Right renal pelvis (tissue), 4 donors: Measurements from ENCODE around the gene GNAT3. TPM values are rescaled to one million over a fixed set of nuclear protein-coding genes. Genes with fewer than 3 reads are reported as not detected.

ENCODE experiments used
- DNase-seq, 4 donors: peaks; one replicate each; pipeline ENCODE4 v3.0.0-alpha.2; 2013; ENCODE audit warnings: low read depth in 4 of 4, low spot score in 3 of 4, missing footprints in 1 of 4
- polyA plus RNA-seq, 4 donors: library from polyadenylated mRNA; unstranded; fragments of 120-200 nt; gene quantifications; one replicate each; pipeline ENCODE4 v1.2.1, GENCODE V29; 2013; ENCODE audit not compliant: insufficient read length in 4 of 4

GNAT3 gene
- polyA plus RNA-seq, 4 donors: not detected

GRCh38 chr7:80467069-80467468 lies 44.8 kb downstream of the GNAT3 start:
- DNase-seq: no peak

- no peak for DNase-seq
These were observed 45.2 kb downstream of the GNAT3 start for GRCh38 chr7:80466636-80467035.

DNA sequence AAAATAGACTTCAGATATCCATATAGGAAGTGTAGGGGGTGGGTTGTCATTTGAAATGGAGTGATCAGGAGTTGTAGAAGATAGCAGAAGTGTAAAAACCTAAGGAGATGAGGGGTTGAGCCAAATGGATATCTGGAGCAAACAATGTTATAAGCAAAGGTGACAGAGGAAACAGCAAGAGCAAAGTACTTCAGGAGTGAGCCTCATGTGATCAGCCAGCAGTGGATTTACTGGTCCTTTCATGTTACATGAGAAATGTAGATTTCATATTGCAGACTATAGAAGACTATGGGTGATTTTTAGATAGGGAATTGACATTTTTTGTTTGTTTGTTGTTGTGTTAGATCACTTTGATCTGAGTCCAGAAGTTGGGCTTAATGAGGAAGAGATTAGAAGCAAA lies 47.7 kb downstream of the GNAT3 start:
- no peak for DNase-seq

GRCh38 chr7:80463272-80463920 lies 48.5 kb downstream of the GNAT3 start:
- no peak for DNase-seq

GRCh38 chr7:80460857-80461256 lies 51.0 kb downstream of the GNAT3 start:
- no peak for DNase-seq

DNA sequence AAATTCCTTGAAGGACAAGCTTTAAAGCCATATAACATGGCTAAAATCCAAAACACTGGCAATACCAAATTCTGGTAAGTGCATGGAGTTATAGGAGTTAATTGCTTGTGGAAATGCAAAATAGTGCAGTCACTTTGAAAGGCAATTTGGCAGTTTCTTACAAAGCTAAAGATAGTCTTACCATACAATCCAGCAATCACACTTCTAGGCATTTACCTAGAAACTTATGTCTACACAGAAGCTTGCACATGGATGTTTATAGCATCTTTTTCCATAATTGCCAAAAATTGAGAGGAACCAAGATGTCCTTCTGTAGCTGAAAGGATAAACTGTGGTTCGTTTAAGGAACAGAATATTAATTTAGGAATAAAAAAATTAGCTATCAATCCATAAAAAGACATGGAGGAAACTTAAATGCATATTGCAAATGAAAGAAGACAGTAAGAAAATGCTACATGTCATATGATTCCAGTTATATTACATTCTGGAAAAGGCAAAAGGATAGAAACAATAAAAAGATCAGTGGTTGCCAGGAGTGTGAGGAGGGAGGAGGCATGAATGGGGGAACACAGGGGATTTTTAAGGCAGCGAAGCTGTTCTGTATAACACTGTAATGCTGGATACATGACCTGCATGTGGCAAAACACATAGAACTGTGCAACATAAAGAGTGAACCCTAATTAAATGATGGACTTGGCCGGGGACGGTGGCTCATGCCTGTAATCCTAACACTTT lies 51.9 kb downstream of the GNAT3 start:
- DNase-seq: no peak

DNA sequence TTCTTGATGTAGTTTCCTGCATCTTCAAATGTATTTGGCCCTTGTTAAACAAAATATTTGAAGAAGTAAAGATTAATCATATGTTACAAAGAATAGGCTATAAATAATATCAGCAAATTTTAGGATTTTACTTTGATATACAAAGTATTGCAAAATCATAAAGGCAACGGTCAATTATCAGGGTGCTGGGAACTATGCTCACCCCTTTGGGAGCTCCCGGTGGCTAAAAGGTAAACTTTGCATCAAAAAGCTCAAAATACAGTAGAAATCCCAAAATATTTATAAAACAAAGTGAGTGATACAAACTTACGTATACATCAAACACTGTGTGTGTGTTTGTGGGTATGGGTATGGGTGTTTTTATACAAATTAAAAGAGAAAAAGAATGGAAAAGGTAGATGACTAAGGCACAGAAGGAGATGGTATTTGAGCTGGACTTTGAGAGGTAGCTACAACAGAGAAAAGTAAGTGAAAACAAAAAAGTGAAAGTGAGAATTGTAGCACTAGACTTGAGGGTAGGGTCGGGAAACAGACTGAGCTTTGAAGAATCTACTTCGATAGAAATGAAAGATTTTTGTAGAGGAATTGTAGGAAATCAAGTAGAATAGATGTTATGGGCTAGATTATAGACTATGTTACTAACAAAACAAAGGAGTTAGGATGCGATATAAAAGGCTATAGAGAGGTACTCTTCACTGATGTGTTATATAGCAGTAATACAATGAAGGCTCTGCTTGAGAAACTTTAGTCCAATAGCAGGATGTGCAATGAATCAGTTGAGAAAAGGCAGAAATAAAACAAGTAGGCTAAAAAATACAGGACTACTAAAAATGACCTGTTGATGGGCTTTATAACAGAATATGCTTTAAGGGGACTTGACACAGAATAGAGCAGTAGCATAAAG lies 52.8 kb downstream of the GNAT3 start:
- DNase-seq: no peak

GRCh38 chr7:80453699-80454340 lies 58.0 kb downstream of the GNAT3 start:
- peak in 2 of 4 donors; percentile 7 to 11 for DNase-seq

- DNase-seq: no peak
These were observed 61.1 kb downstream of the GNAT3 start for GRCh38 chr7:80450621-80451308.

- no peak for DNase-seq
These were observed 62.0 kb downstream of the GNAT3 start for GRCh38 chr7:80449836-80450235.

- DNase-seq: no peak
These were observed 66.5 kb downstream of the GNAT3 start for GRCh38 chr7:80445351-80445750.

GRCh38 chr7:80444811-80445210 lies 67.1 kb downstream of the GNAT3 start:
- DNase-seq: no peak

DNA sequence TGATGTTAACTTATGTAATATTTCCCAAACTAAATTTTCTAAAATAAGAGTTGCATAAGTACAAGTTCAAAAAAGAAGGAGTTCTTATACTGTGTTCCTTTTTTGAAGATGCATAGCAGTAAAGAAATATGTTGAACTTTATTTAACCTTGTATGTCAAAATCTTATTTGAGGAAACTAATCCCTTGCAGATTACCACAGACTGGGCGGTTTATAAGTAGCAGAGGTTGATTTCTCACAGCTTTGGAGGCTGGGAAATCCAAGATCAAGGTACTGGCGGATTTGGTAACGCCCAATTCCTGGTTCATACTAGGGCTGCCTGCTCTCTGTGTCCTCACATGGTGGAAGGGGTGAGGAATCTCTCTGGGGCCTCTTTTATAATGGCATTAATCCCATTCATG lies 68.5 kb downstream of the GNAT3 start:
- DNase-seq: no peak

GRCh38 chr7:80440883-80441282 lies 71.0 kb downstream of the GNAT3 start:
- DNase-seq: no peak

- no peak for DNase-seq
These were observed 71.7 kb downstream of the GNAT3 start for GRCh38 chr7:80439894-80440821.

- no peak for DNase-seq
These were observed 76.3 kb downstream of the GNAT3 start for GRCh38 chr7:80435521-80435920.

DNA sequence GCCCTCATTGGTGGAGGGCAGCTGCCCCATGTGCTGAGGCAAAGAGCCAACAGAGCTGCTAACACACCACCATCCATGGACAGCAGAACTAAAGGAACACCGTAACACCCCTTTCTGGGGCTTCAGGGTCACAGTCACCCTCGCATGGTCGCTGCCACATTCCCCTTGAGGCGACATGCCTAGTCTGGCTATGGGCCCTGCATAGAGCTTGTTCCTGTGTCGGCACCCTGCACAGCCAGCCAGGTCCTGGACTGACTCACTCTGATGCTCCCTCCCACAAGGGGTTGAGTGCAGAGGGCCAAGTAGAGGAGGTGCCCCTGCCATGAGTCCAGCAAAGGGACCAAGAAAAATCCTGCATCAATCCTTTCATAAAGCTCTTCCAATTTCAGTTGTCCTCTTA lies 77.8 kb downstream of the GNAT3 start:
- no peak for DNase-seq

GRCh38 chr7:80432166-80432565 lies 79.7 kb downstream of the GNAT3 start:
- DNase-seq: no peak

DNA sequence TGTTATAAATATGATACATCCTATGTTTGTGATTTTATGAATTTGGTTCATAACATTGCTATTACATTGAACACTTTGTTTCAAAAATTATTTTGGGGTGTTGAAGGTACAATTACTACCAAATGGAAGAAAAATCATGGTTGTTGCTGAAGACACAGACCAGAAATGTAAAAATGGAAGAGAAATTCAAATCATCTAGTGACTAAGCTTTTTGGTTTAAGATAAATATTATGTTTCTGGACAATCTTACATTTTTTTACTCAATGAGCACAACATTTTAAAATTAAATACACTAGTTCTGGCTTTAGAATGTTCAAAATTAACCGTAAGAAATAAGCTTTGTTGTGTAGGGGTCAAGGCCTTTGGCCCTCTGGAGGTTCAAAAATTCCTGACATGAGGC lies 82.7 kb downstream of the GNAT3 start:
- DNase-seq: no peak
